ENCODE results near the gene DNAAF5.

Gene DNAAF5

GRCh38 chr7:772861-773621, 46.5 kb downstream of the DNAAF5 start:
- Histone ChIP-seq H3K36me3 (ENCODE audit: control insufficient read depth in 5 of 5, insufficient read depth in 5 of 5, low read length in 5 of 5) (peaks cover 0 to 56% (median 27%) of the 10 kb centered on the region in 5 donors), H3K27me3 (ENCODE audit: control insufficient read depth in 5 of 5, insufficient read depth in 4 of 5, low read length in 5 of 5) (no peaks in the 10 kb centered on the region), H3K4me3 (ENCODE audit: low read depth in 1 of 5, low read length in 5 of 5) (no peak overlapping the region), H3K27ac (ENCODE audit: low read depth, low read length) (no peak overlapping the region), H3K9ac (ENCODE audit: low read length in 5 of 5) (no peak overlapping the region), H3K9me3 (ENCODE audit: control insufficient read depth in 5 of 5, low read length in 5 of 5) (no peaks in the 10 kb centered on the region), H3K4me1 (ENCODE audit: control insufficient read depth in 5 of 5, insufficient read depth in 5 of 5, low read length in 5 of 5) (peaks cover 3 to 31% (median 26%) of the 10 kb centered on the region in 5 donors)

GRCh38 chr7:773622-773915, 47.1 kb downstream of the DNAAF5 start:
- Histone ChIP-seq H3K36me3 (ENCODE audit: control insufficient read depth in 5 of 5, insufficient read depth in 5 of 5, low read length in 5 of 5) (peaks cover 0 to 56% (median 32%) of the 10 kb centered on the region in 5 donors), H3K9me3 (ENCODE audit: control insufficient read depth in 5 of 5, low read length in 5 of 5) (no peaks in the 10 kb centered on the region)

GRCh38 chr7:774161-775109, 47.9 kb downstream of the DNAAF5 start:
- H3K9ac ChIP-seq (ENCODE audit: low read length in 5 of 5) = no peak overlapping the region
- H3K9me3 ChIP-seq (ENCODE audit: control insufficient read depth in 5 of 5, low read length in 5 of 5) = no peaks in the 10 kb centered on the region
- H3K4me3 ChIP-seq (ENCODE audit: low read depth in 1 of 5, low read length in 5 of 5) = no peak overlapping the region
- H3K36me3 ChIP-seq (ENCODE audit: control insufficient read depth in 5 of 5, insufficient read depth in 5 of 5, low read length in 5 of 5) = peaks cover 0 to 55% (median 38%) of the 10 kb centered on the region in 5 donors
- H3K4me1 ChIP-seq (ENCODE audit: control insufficient read depth in 5 of 5, insufficient read depth in 5 of 5, low read length in 5 of 5) = peaks cover 3 to 33% (median 13%) of the 10 kb centered on the region in 5 donors
- no peak overlapping the region for H3K27ac ChIP-seq (ENCODE audit: low read depth, low read length)
- H3K27me3 ChIP-seq (ENCODE audit: control insufficient read depth in 5 of 5, insufficient read depth in 4 of 5, low read length in 5 of 5) = no peaks in the 10 kb centered on the region

More at GRCh38 chr7:773622-773915, 47.1 kb downstream of the DNAAF5 start:
- H3K27ac ChIP-seq (ENCODE audit: low read depth, low read length) = no peak overlapping the region
- no peak overlapping the region for H3K4me3 ChIP-seq (ENCODE audit: low read depth in 1 of 5, low read length in 5 of 5)
- H3K27me3 ChIP-seq (ENCODE audit: control insufficient read depth in 5 of 5, insufficient read depth in 4 of 5, low read length in 5 of 5) = no peaks in the 10 kb centered on the region
- H3K9ac ChIP-seq (ENCODE audit: low read length in 5 of 5) = no peak overlapping the region
- H3K4me1 ChIP-seq (ENCODE audit: control insufficient read depth in 5 of 5, insufficient read depth in 5 of 5, low read length in 5 of 5) = peaks cover 3 to 34% (median 22%) of the 10 kb centered on the region in 5 donors

GRCh38 chr7:776381-776780, 49.9 kb downstream of the DNAAF5 start:
- Histone ChIP-seq H3K9ac (ENCODE audit: low read length in 5 of 5) (no peak overlapping the region), H3K27ac (ENCODE audit: low read depth, low read length) (no peak overlapping the region), H3K4me1 (ENCODE audit: control insufficient read depth in 5 of 5, insufficient read depth in 5 of 5, low read length in 5 of 5) (peaks cover 4 to 28% (median 6%) of the 10 kb centered on the region in 5 donors), H3K9me3 (ENCODE audit: control insufficient read depth in 5 of 5, low read length in 5 of 5) (no peaks in the 10 kb centered on the region), H3K27me3 (ENCODE audit: control insufficient read depth in 5 of 5, insufficient read depth in 4 of 5, low read length in 5 of 5) (no peaks in the 10 kb centered on the region), H3K36me3 (ENCODE audit: control insufficient read depth in 5 of 5, insufficient read depth in 5 of 5, low read length in 5 of 5) (peaks cover 0 to 62% (median 56%) of the 10 kb centered on the region in 5 donors), H3K4me3 (ENCODE audit: low read depth in 1 of 5, low read length in 5 of 5) (no peak overlapping the region)

GRCh38 chr7:776992-777727, 50.7 kb downstream of the DNAAF5 start:
- peaks cover 0 to 67% (median 60%) of the 10 kb centered on the region in 5 donors for H3K36me3 ChIP-seq (ENCODE audit: control insufficient read depth in 5 of 5, insufficient read depth in 5 of 5, low read length in 5 of 5)
- H3K4me3 ChIP-seq (ENCODE audit: low read depth in 1 of 5, low read length in 5 of 5) = no peak overlapping the region
- no peak overlapping the region for H3K9ac ChIP-seq (ENCODE audit: low read length in 5 of 5)
- H3K9me3 ChIP-seq (ENCODE audit: control insufficient read depth in 5 of 5, low read length in 5 of 5) = no peaks in the 10 kb centered on the region
- H3K27me3 ChIP-seq (ENCODE audit: control insufficient read depth in 5 of 5, insufficient read depth in 4 of 5, low read length in 5 of 5) = no peaks in the 10 kb centered on the region
- H3K4me1 ChIP-seq (ENCODE audit: control insufficient read depth in 5 of 5, insufficient read depth in 5 of 5, low read length in 5 of 5) = peaks cover 0 to 22% (median 2%) of the 10 kb centered on the region in 5 donors
- H3K27ac ChIP-seq (ENCODE audit: low read depth, low read length) = no peak overlapping the region

- H3K9me3 ChIP-seq (ENCODE audit: control insufficient read depth in 5 of 5, low read length in 5 of 5) = no peaks in the 10 kb centered on the region
- no peak overlapping the region for H3K27ac ChIP-seq (ENCODE audit: low read depth, low read length)
- H3K9ac ChIP-seq (ENCODE audit: low read length in 5 of 5) = no peak overlapping the region
- H3K27me3 ChIP-seq (ENCODE audit: control insufficient read depth in 5 of 5, insufficient read depth in 4 of 5, low read length in 5 of 5) = no peaks in the 10 kb centered on the region
- H3K4me1 ChIP-seq (ENCODE audit: control insufficient read depth in 5 of 5, insufficient read depth in 5 of 5, low read length in 5 of 5) = peaks cover 0 to 22% (median 2%) of the 10 kb centered on the region in 5 donors
- no peak overlapping the region for H3K4me3 ChIP-seq (ENCODE audit: low read depth in 1 of 5, low read length in 5 of 5)
- H3K36me3 ChIP-seq (ENCODE audit: control insufficient read depth in 5 of 5, insufficient read depth in 5 of 5, low read length in 5 of 5) = peaks cover 0 to 68% (median 60%) of the 10 kb centered on the region in 5 donors
Observed at GRCh38 chr7:777728-778078, 51.2 kb downstream of the DNAAF5 start.

GRCh38 chr7:778271-778967, 51.9 kb downstream of the DNAAF5 start:
- H3K36me3 ChIP-seq (ENCODE audit: control insufficient read depth in 5 of 5, insufficient read depth in 5 of 5, low read length in 5 of 5) = peaks cover 0 to 70% (median 63%) of the 10 kb centered on the region in 5 donors
- no peak overlapping the region for H3K4me3 ChIP-seq (ENCODE audit: low read depth in 1 of 5, low read length in 5 of 5)
- H3K9ac ChIP-seq (ENCODE audit: low read length in 5 of 5) = no peak overlapping the region
- peaks cover 0 to 22% (median 2%) of the 10 kb centered on the region in 5 donors for H3K4me1 ChIP-seq (ENCODE audit: control insufficient read depth in 5 of 5, insufficient read depth in 5 of 5, low read length in 5 of 5)
- H3K9me3 ChIP-seq (ENCODE audit: control insufficient read depth in 5 of 5, low read length in 5 of 5) = no peaks in the 10 kb centered on the region
- H3K27me3 ChIP-seq (ENCODE audit: control insufficient read depth in 5 of 5, insufficient read depth in 4 of 5, low read length in 5 of 5) = no peaks in the 10 kb centered on the region
- peak overlapping the region; percentile 37 for H3K27ac ChIP-seq (ENCODE audit: low read depth, low read length)

- H3K4me1 ChIP-seq (ENCODE audit: control insufficient read depth in 5 of 5, insufficient read depth in 5 of 5, low read length in 5 of 5) = peaks cover 0 to 22% (median 2%) of the 10 kb centered on the region in 5 donors
- H3K9me3 ChIP-seq (ENCODE audit: control insufficient read depth in 5 of 5, low read length in 5 of 5) = no peaks in the 10 kb centered on the region
- no peak overlapping the region for H3K9ac ChIP-seq (ENCODE audit: low read length in 5 of 5)
- H3K4me3 ChIP-seq (ENCODE audit: low read depth in 1 of 5, low read length in 5 of 5) = no peak overlapping the region
- peaks cover 0 to 71% (median 64%) of the 10 kb centered on the region in 5 donors for H3K36me3 ChIP-seq (ENCODE audit: control insufficient read depth in 5 of 5, insufficient read depth in 5 of 5, low read length in 5 of 5)
- no peaks in the 10 kb centered on the region for H3K27me3 ChIP-seq (ENCODE audit: control insufficient read depth in 5 of 5, insufficient read depth in 4 of 5, low read length in 5 of 5)
- no peak overlapping the region for H3K27ac ChIP-seq (ENCODE audit: low read depth, low read length)
Observed at GRCh38 chr7:778968-779451, 52.5 kb downstream of the DNAAF5 start.

- Histone ChIP-seq H3K4me3 (ENCODE audit: low read depth in 1 of 5, low read length in 5 of 5) (no peak overlapping the region), H3K27me3 (ENCODE audit: control insufficient read depth in 5 of 5, insufficient read depth in 4 of 5, low read length in 5 of 5) (no peaks in the 10 kb centered on the region), H3K9ac (ENCODE audit: low read length in 5 of 5) (no peak overlapping the region), H3K36me3 (ENCODE audit: control insufficient read depth in 5 of 5, insufficient read depth in 5 of 5, low read length in 5 of 5) (peaks cover 0 to 75% (median 66%) of the 10 kb centered on the region in 5 donors), H3K9me3 (ENCODE audit: control insufficient read depth in 5 of 5, low read length in 5 of 5) (no peaks in the 10 kb centered on the region), H3K4me1 (ENCODE audit: control insufficient read depth in 5 of 5, insufficient read depth in 5 of 5, low read length in 5 of 5) (peaks cover 0 to 22% (median 2%) of the 10 kb centered on the region in 5 donors), H3K27ac (ENCODE audit: low read depth, low read length) (no peak overlapping the region)
Observed at GRCh38 chr7:779480-779879, 53.0 kb downstream of the DNAAF5 start.

Data from subcutaneous abdominal adipose tissue (tissue), 5 donors.